Fibroblast of mammary gland (primary cell): Measurements from ENCODE around the gene MYD88.

Experiments used
- DNase-seq: peaks from one replicate; pipeline ENCODE4 v3.0.0-alpha.2; 2010; ENCODE audit warnings: low read depth
- H3K4me3 ChIP-seq: 2 replicates; pipeline ENCODE4 v1.5.1; 2011; ENCODE audit warnings: low read depth, mild to moderate bottlenecking, low read length, moderate library complexity; ENCODE audit not compliant: control insufficient read depth
- TF ChIP-seq, protein P1 (sequence below): conservative IDR thresholded peaks from 2 replicates; pipeline ENCODE4 v1.5.1; 2011; ENCODE audit warnings: low read depth, low read length, inconsistent platforms; ENCODE audit not compliant: control insufficient read depth, insufficient read depth

MYD88 gene

DNA sequence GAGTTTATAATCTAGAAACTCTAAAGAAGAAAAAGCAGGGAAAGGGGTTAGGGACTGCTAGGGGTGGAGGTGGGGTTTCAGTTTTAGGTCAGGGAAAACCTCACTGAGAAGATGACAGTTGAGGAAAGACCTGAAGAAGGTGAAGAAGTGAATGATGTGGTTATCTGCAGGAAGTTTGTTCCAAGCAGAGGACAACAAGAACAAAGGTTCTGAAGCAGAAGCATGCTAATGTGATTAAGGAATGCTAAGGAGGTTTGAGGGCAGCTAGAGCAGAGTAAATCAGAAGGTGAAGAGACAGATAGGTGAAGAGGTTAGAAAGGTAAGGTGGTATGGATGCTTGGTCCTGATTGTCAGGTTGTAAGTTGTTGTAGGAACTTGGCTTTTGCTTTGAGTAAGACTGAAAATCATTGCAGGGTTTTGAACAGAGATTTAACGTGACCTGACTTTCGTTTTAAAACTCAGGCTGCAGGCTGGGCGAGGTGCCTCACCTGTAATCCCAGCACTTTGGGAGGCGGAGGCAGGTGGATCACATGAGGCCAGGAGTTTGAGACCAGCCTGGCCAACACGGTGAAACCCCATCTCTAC lies 35.5 kb downstream of the MYD88 start:
- no peak for DNase-seq
- H3K4me3 ChIP-seq = no peak overlapping the region
- TF ChIP-seq, protein P1, sequence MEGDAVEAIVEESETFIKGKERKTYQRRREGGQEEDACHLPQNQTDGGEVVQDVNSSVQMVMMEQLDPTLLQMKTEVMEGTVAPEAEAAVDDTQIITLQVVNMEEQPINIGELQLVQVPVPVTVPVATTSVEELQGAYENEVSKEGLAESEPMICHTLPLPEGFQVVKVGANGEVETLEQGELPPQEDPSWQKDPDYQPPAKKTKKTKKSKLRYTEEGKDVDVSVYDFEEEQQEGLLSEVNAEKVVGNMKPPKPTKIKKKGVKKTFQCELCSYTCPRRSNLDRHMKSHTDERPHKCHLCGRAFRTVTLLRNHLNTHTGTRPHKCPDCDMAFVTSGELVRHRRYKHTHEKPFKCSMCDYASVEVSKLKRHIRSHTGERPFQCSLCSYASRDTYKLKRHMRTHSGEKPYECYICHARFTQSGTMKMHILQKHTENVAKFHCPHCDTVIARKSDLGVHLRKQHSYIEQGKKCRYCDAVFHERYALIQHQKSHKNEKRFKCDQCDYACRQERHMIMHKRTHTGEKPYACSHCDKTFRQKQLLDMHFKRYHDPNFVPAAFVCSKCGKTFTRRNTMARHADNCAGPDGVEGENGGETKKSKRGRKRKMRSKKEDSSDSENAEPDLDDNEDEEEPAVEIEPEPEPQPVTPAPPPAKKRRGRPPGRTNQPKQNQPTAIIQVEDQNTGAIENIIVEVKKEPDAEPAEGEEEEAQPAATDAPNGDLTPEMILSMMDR = no peak

DNA sequence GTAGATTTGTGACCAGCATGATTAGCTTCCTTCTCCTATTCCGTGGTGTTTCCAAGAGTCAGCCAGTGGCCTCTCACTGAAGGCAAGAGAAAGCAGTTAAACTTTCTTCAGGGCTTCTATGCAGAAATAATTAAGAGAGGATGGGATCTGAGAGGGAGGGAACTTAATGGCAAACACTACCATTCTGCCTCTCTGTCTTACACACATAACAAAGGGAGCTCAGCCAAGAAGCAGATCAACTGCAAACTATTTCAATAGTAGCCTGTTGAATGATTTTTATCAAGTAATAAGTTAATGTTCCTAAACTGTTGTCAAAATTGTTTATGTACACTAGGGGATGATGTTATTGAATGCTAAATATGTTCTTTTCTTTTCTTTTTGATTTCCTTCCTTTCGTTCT lies 38.7 kb downstream of the MYD88 start:
- TF ChIP-seq, protein P1 = no peak
- no peak overlapping the region for H3K4me3 ChIP-seq
- DNase-seq = no peak

DNA sequence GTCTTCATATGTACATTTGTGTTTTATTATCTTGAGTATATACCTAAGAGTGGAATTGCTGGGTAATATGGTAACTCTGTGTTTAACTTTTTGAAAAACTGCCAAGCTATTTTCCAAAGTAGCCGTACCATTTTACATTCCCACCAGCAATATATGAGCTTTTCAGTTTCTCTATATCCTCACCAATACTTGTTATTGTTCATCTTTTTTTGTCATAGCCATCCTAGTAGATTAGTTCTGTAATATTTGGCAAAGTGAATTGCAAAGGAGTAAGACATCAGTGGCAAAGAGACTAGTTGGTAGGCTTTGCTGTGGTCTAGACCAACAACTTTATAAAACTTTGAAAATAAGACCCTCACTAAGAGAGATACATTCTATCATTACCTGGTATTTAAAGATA lies 48.3 kb downstream of the MYD88 start:
- TF ChIP-seq, protein P1 = no peak
- DNase-seq = no peak
- no peak overlapping the region for H3K4me3 ChIP-seq

DNA sequence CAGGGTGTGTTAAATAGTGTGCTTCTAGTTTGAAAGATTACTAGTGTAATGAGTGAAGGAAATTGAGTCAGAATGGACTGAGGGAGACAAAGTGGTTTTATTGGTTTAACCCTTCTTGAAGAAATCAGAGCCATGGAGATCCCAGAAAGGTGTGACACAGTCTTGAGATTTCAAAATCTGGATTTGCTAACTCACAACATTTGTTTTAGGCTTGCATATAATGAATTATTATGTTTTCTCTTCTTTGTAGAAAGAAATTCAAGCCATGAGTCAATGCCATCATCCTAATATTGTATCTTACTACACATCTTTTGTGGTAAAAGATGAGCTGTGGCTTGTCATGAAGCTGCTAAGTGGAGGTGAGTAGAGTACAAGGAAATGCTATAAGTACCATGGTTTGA lies 52.0 kb downstream of the MYD88 start:
- TF ChIP-seq, protein P1 = no peak
- no peak overlapping the region for H3K4me3 ChIP-seq
- peak; percentile 31 for DNase-seq
